ENCODE measurements around the gene TOR1B. TPM values are rescaled to one million over a fixed set of nuclear protein-coding genes. Genes with fewer than 3 reads are reported as not detected.

TOR1B gene
- total RNA-seq, 2 donors from 2014 or later, result 15.2 to 16.9 TPM

DNA sequence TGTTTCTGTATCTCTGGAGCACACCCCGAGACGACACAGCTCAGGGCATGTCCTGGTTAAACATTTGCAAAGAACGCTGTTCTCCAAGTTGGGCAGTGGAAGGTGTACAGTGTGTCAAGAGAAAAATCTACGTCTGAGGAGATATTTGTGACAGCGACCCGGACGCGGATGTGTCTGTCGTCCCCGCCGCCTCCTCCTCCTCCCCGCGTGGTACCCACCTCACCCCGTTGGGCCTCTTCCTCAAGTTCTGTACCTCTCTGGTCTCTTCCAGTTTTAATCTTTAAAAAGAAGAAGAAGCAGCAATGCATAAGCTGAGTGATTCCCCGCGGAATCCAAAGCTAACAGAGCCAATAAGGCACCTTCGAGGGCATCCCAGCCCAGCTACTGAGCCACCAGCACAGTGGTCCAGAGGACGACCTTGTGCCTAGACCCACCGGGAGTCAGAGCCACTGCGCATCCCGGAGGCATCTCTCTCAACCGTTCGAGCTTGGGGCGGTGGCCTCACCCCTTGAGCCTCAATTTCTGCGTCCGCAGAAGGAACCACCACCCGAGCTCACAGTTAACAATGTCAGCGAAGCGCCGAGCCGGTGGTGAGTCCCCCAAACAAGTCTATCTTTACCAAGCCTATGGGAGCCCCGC, 31.6 kb downstream of the TOR1B start:
- peaks cover 20% of the 10 kb centered on the region for H3K4me1 Mint-ChIP-seq
- peak overlapping the region; percentile 97 for H3K27ac Mint-ChIP-seq
- TF ChIP-seq, protein P1, sequence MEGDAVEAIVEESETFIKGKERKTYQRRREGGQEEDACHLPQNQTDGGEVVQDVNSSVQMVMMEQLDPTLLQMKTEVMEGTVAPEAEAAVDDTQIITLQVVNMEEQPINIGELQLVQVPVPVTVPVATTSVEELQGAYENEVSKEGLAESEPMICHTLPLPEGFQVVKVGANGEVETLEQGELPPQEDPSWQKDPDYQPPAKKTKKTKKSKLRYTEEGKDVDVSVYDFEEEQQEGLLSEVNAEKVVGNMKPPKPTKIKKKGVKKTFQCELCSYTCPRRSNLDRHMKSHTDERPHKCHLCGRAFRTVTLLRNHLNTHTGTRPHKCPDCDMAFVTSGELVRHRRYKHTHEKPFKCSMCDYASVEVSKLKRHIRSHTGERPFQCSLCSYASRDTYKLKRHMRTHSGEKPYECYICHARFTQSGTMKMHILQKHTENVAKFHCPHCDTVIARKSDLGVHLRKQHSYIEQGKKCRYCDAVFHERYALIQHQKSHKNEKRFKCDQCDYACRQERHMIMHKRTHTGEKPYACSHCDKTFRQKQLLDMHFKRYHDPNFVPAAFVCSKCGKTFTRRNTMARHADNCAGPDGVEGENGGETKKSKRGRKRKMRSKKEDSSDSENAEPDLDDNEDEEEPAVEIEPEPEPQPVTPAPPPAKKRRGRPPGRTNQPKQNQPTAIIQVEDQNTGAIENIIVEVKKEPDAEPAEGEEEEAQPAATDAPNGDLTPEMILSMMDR (conservative IDR thresholded peaks at IDR 0.05), result no peak
- no peaks in the 10 kb centered on the region for H3K9me3 ChIP-seq (ENCODE audit: control insufficient read depth, low read length)
- H3K4me3 Mint-ChIP-seq, result peak overlapping the region; percentile 92
- no peaks in the 10 kb centered on the region for H3K9me3 Mint-ChIP-seq
- peaks cover 1% of the 10 kb centered on the region for H3K27me3 Mint-ChIP-seq (ENCODE audit: insufficient read depth)
- peaks cover 29% of the 10 kb centered on the region for H3K36me3 Mint-ChIP-seq (ENCODE audit: low read depth)
- H3K9ac ChIP-seq (ENCODE audit: extremely low read depth, low read length, poor library complexity, severe bottlenecking), result peak overlapping the region; percentile 44
- no peaks in the 10 kb centered on the region for H3K4me1 ChIP-seq (ENCODE audit: control insufficient read depth, insufficient read depth, low read length)
- no peak for DNase-seq
- H3K27ac ChIP-seq (ENCODE audit: low read depth, low read length), result no peak overlapping the region
- H3K4me3 ChIP-seq (ENCODE audit: low read length), result peak overlapping the region; percentile 92
- 6 to 7% methylated on average over 18 to 32 of the region's 32 CpGs for WGBS, 2 experiments (ENCODE audit: insufficient coverage in 1 of 2, insufficient read length in 1 of 2)
- H3K27me3 ChIP-seq (ENCODE audit: control insufficient read depth, insufficient read depth, low read length, poor library complexity, severe bottlenecking), result no peaks in the 10 kb centered on the region
- H3K36me3 ChIP-seq (ENCODE audit: control insufficient read depth, insufficient read depth, low read length), result peaks cover 40% of the 10 kb centered on the region

DNA sequence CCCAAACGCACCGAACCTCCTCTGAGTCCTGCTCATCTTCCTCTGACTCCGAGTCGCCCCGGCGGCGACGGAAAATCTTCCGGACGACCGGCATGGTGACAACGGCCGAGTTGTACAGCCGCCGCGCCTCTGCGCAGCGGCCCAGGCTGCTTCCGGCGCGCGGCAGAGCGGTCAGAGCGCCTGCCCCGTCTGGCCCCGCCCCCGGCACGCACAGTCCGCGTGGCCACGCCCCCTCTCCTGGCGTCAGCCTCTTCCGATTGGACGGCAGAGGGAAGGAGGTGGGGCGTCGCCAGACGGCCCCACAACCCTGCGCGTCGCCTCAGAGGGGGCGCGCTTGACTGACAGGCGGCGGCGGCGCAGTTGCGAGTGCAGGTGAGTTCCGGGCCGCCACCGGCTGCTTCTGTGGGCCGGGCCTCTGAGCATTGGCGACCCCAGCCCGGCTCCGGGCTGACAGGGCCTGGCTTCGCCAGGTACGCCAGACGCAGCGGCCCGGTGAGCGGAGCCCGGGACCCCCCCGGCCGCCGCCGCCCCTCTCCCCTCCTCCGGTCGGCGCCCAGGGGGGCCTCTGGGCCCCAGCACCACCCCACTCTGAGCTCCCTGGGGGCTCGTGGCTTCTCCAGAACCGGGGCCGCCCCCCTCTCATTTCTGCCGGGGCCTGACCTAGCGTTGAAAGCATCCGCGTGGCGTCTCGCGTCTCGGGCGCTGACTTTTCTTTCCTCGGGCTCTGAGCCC, 32.3 kb downstream of the TOR1B start, which contains the start of the genes C9orf78 and USP20:
Gene C9orf78, minus strand, starts transcription at position 148 of the 732 bp plus-strand sequence. Its CDS starts 54 bp downstream, at position 94.
Gene USP20, plus strand, starts transcription at position 331 of the 732 bp plus-strand sequence. CDS start 17,098 bp downstream, outside the sequence.
- Histone ChIP-seq H3K9ac (ENCODE audit: extremely low read depth, low read length, poor library complexity, severe bottlenecking) (peak within 1 kb of the TSS; percentile 75), H3K36me3 (ENCODE audit: control insufficient read depth, insufficient read depth, low read length) (peaks cover 34% of the 10 kb centered on the region), H3K9me3 (ENCODE audit: control insufficient read depth, low read length) (no peaks in the 10 kb centered on the region), H3K4me1 (ENCODE audit: control insufficient read depth, insufficient read depth, low read length) (no peaks in the 10 kb centered on the region), H3K27ac (ENCODE audit: low read depth, low read length) (no peak within 1 kb of the TSS), H3K27me3 (ENCODE audit: control insufficient read depth, insufficient read depth, low read length, poor library complexity, severe bottlenecking) (no peaks in the 10 kb centered on the region), H3K4me3 (ENCODE audit: low read length) (peak within 1 kb of the TSS; percentile 92)
- peak within 1 kb of the TSS; percentile 97 for H3K27ac Mint-ChIP-seq
- no peaks in the 10 kb centered on the region for H3K9me3 Mint-ChIP-seq
- peak within 1 kb of the TSS; percentile 92 for H3K4me3 Mint-ChIP-seq
- H3K4me1 Mint-ChIP-seq, result peaks cover 20% of the 10 kb centered on the region
- DNase-seq, result peak; percentile 98
- 0% methylated on average over 33 to 81 of the region's 81 CpGs for WGBS, 2 experiments (ENCODE audit: insufficient coverage in 1 of 2, insufficient read length in 1 of 2)
- H3K36me3 Mint-ChIP-seq (ENCODE audit: low read depth), result peaks cover 25% of the 10 kb centered on the region
- H3K27me3 Mint-ChIP-seq (ENCODE audit: insufficient read depth), result peaks cover 1% of the 10 kb centered on the region
- TF ChIP-seq, protein P1 (conservative IDR thresholded peaks at IDR 0.05), result no peak

DNA sequence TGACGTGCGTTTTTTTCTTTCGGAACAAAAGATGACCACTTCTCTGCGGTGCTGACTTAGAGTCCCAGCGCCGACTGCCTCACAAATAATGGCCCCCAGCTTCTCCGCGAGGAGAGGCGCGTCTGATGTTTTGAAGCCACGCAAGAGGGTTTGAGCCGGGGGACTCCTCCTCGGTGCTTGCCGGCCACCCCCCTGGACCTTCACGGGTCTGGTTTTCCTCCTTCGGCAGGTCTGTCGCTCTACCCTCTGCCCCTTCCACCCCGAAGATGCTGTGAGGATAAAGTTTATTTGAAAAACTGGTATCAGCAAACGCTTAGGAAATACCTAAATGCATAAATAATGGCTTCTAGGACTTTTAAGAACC, 32.9 kb downstream of the TOR1B start:
- Histone ChIP-seq H3K9me3 (ENCODE audit: control insufficient read depth, low read length) (no peaks in the 10 kb centered on the region), H3K9ac (ENCODE audit: extremely low read depth, low read length, poor library complexity, severe bottlenecking) (peak overlapping the region; percentile 75), H3K27ac (ENCODE audit: low read depth, low read length) (no peak overlapping the region), H3K4me3 (ENCODE audit: low read length) (peak overlapping the region; percentile 92), H3K4me1 (ENCODE audit: control insufficient read depth, insufficient read depth, low read length) (no peaks in the 10 kb centered on the region), H3K36me3 (ENCODE audit: control insufficient read depth, insufficient read depth, low read length) (peaks cover 28% of the 10 kb centered on the region), H3K27me3 (ENCODE audit: control insufficient read depth, insufficient read depth, low read length, poor library complexity, severe bottlenecking) (no peaks in the 10 kb centered on the region)
- no peak for DNase-seq
- H3K27ac Mint-ChIP-seq, result peak overlapping the region; percentile 92
- peaks cover 22% of the 10 kb centered on the region for H3K36me3 Mint-ChIP-seq (ENCODE audit: low read depth)
- peaks cover 20% of the 10 kb centered on the region for H3K4me1 Mint-ChIP-seq
- H3K27me3 Mint-ChIP-seq (ENCODE audit: insufficient read depth), result peaks cover 1% of the 10 kb centered on the region
- no peaks in the 10 kb centered on the region for H3K9me3 Mint-ChIP-seq
- peak overlapping the region; percentile 92 for H3K4me3 Mint-ChIP-seq
- TF ChIP-seq, protein P1 (conservative IDR thresholded peaks at IDR 0.05), result no peak
- WGBS, 2 experiments (ENCODE audit: insufficient coverage in 1 of 2, insufficient read length in 1 of 2), result 0 to 6% methylated on average over 3 to 19 of the region's 19 CpGs

All from endodermal cell (in vitro differentiated cells).